Uterus (tissue), 4 donors: ENCODE data around the gene DROSHA. TPM values are rescaled to one million over a fixed set of nuclear protein-coding genes. Genes with fewer than 3 reads are reported as not detected.

ENCODE experiments used
- DNase-seq, 2 donors: peaks; one replicate each; pipeline ENCODE4 v3.0.0-alpha.2; 2019 to 2020
- H3K27ac ChIP-seq, 2 donors: fragments of 200-600 bp; sonication (generic); 1 replicate in 1 of 2; 2 replicates in 1 of 2; pipeline ENCODE4 v1.5.1; 2016 to 2018
- H3K27me3 ChIP-seq, 2 donors: fragments of 200-600 bp; sonication (generic); one replicate each; pipeline ENCODE4 v1.5.1; 2018 to 2019; ENCODE audit warnings: control low read depth in 1 of 2
- H3K36me3 ChIP-seq, 2 donors: fragments of 200-600 bp; sonication (generic); one replicate each; pipeline ENCODE4 v1.5.1; 2019; ENCODE audit warnings: control low read depth in 1 of 2
- H3K4me1 ChIP-seq, 2 donors: fragments of 200-600 bp; sonication (generic); one replicate each; pipeline ENCODE4 v1.5.1; 2018 to 2019; ENCODE audit warnings: control low read depth in 1 of 2
- H3K4me3 ChIP-seq, 2 donors: fragments of 200-600 bp; sonication (generic); 1 replicate in 1 of 2; 2 replicates in 1 of 2; pipeline ENCODE4 v1.5.1; 2018 to 2019; ENCODE audit warnings: mild to moderate bottlenecking in 1 of 2
- H3K9me3 ChIP-seq, 2 donors: fragments of 200-600 bp; sonication (generic); one replicate each; pipeline ENCODE4 v1.5.1; 2019; ENCODE audit warnings: control low read depth in 1 of 2
- CTCF ChIP-seq, 4 experiments: fragments of 200-600 bp in 2 of 4; fragments of 450-650 bp in 2 of 4; sonication (generic) in 2 of 4; IDR thresholded peaks; one replicate each; pipeline ENCODE4 v1.5.1; 2016 to 2019; ENCODE audit warnings: antibody characterized with exemption in 4 of 4, mild to moderate bottlenecking in 2 of 4, moderate library complexity in 1 of 4
- POLR2A ChIP-seq, 2 donors: fragments of 450-650 bp; IDR thresholded peaks; one replicate each; pipeline ENCODE4 v1.6.1; 2016; ENCODE audit warnings: antibody characterized with exemption in 2 of 2, mild to moderate bottlenecking in 1 of 2, moderate library complexity in 1 of 2
- intact Hi-C: fragments of 100-400 bp; cut with DNase I; formaldehyde crosslinking; loops from one replicate; pipeline ENCODE4 v1.15.1; 2023; ENCODE audit warnings: low total_unique reads
- total RNA-seq, 4 donors: library from RNA; depleted of rRNA in 3 of 4; stranded (reverse); fragments of >200 nt in 3 of 4; gene quantifications; one replicate each; pipeline versions ENCODE4 v1.1.0 to v1.2.4, GENCODE V29; 2014 to 2023
- donor health status: DM: yes; HTN: yes; CAD: no.

DROSHA gene
- total RNA-seq, 4 donors from 2014 or later: 17.2 to 82.1 (median 40.5) TPM

GRCh38 chr5:31504529-31504928 lies 27.4 kb downstream of the DROSHA start:
- Histone ChIP-seq H3K27me3 (no peaks in the 10 kb centered on the region), H3K27ac (no peak overlapping the region), H3K9me3 (no peaks in the 10 kb centered on the region), H3K36me3 (no peaks in the 10 kb centered on the region), H3K4me1 (no peaks in the 10 kb centered on the region), H3K4me3 (no peak overlapping the region)
- TF ChIP-seq CTCF (IDR thresholded peaks at IDR 0.05): no peak
- no peak for TF ChIP-seq POLR2A (IDR thresholded peaks at IDR 0.05)
- intact Hi-C loops: no loop called here
- DNase-seq: no peak

- TF ChIP-seq POLR2A (IDR thresholded peaks at IDR 0.05) (no peak), CTCF (IDR thresholded peaks at IDR 0.05) (no peak)
- no peaks in the 10 kb centered on the region for H3K27me3 ChIP-seq
- no peak overlapping the region for H3K27ac ChIP-seq
- H3K4me1 ChIP-seq: no peaks in the 10 kb centered on the region
- DNase-seq: no peak
- intact Hi-C loops: no loop called here
- H3K36me3 ChIP-seq: no peaks in the 10 kb centered on the region
- no peak overlapping the region for H3K4me3 ChIP-seq
- no peaks in the 10 kb centered on the region for H3K9me3 ChIP-seq
Measured at GRCh38 chr5:31502506-31502905, 29.4 kb downstream of the DROSHA start.

- Histone ChIP-seq H3K27ac (no peak overlapping the region), H3K4me1 (no peaks in the 10 kb centered on the region), H3K9me3 (no peaks in the 10 kb centered on the region), H3K36me3 (no peaks in the 10 kb centered on the region), H3K4me3 (no peak overlapping the region), H3K27me3 (no peaks in the 10 kb centered on the region)
- TF ChIP-seq POLR2A (IDR thresholded peaks at IDR 0.05): no peak
- no peak for TF ChIP-seq CTCF (IDR thresholded peaks at IDR 0.05)
- no peak for DNase-seq
- intact Hi-C loops: no loop called here
Measured at GRCh38 chr5:31500256-31500655, 31.6 kb downstream of the DROSHA start.

GRCh38 chr5:31496891-31497290 lies 35.0 kb downstream of the DROSHA start:
- Histone ChIP-seq H3K36me3 (no peaks in the 10 kb centered on the region), H3K27me3 (no peaks in the 10 kb centered on the region), H3K4me3 (no peak overlapping the region), H3K9me3 (no peaks in the 10 kb centered on the region), H3K27ac (no peak overlapping the region), H3K4me1 (no peaks in the 10 kb centered on the region)
- TF ChIP-seq POLR2A (IDR thresholded peaks at IDR 0.05): no peak
- no peak for TF ChIP-seq CTCF (IDR thresholded peaks at IDR 0.05)
- intact Hi-C loops: no loop called here
- no peak for DNase-seq

- Histone ChIP-seq H3K4me3 (no peak overlapping the region), H3K27ac (no peak overlapping the region), H3K9me3 (no peaks in the 10 kb centered on the region), H3K27me3 (no peaks in the 10 kb centered on the region), H3K4me1 (no peaks in the 10 kb centered on the region), H3K36me3 (no peaks in the 10 kb centered on the region)
- TF ChIP-seq CTCF (IDR thresholded peaks at IDR 0.05) (no peak), POLR2A (IDR thresholded peaks at IDR 0.05) (no peak)
- DNase-seq: no peak
- intact Hi-C loops: no loop called here
Measured at GRCh38 chr5:31496301-31496700, 35.6 kb downstream of the DROSHA start.
